Colonic mucosa (tissue), 4 donors: ENCODE results near the gene CCND1. TPM values are rescaled to one million over a fixed set of nuclear protein-coding genes. Genes with fewer than 3 reads are reported as not detected.

Experiments
- DNase-seq: peaks from one replicate; pipeline ENCODE4 v3.0.0-alpha.2; 2020
- H3K27ac ChIP-seq: fragments of 200-600 bp; one replicate; pipeline ENCODE4 v1.8.0; 2021
- H3K27me3 ChIP-seq: fragments of 200-600 bp; one replicate; pipeline ENCODE4 v1.8.0; 2021
- H3K36me3 ChIP-seq: fragments of 200-600 bp; one replicate; pipeline ENCODE4 v1.8.0; 2021
- H3K4me1 ChIP-seq: fragments of 200-600 bp; one replicate; pipeline ENCODE4 v1.8.0; 2021; ENCODE audit warnings: mild to moderate bottlenecking
- H3K4me3 ChIP-seq: fragments of 200-600 bp; one replicate; pipeline ENCODE4 v1.8.0; 2021
- H3K9ac ChIP-seq, 2 donors: one replicate each; pipeline ENCODE4 v1.7.0; 2013; ENCODE audit warnings: control low read depth in 2 of 2, low read depth in 2 of 2, low read length in 2 of 2
- H3K9me3 ChIP-seq: fragments of 200-600 bp; one replicate; pipeline ENCODE4 v1.8.0; 2021
- CTCF ChIP-seq: fragments of 200-600 bp; IDR thresholded peaks from one replicate; pipeline ENCODE4 v1.8.0; 2022; ENCODE audit warnings: antibody characterized with exemption, mild to moderate bottlenecking
- intact Hi-C: fragments of 100-400 bp; cut with DNase I; formaldehyde crosslinking; loops from one replicate; pipeline ENCODE4 v1.14.1; 2022
- total RNA-seq, 2 donors: library from RNA; stranded (reverse); fragmentation: NEBNext Ultra II Directional in 1 of 2; extraction: Animal tissue kit (Norgen Biotek cat#: 25700) in 1 of 2; gene quantifications; one replicate each; pipeline ENCODE4 v1.2.1, GENCODE V29; 2021
- donor health status: healthy.
- donor health status: DM: no; HTN: no; CAD: no.
- donor health status: DM: no; HTN: no; CAD: no.

Gene CCND1
- total RNA-seq, 2 donors from 2014 or later, result 59.7 to 94.6 TPM

GRCh38 chr11:69642549-69642912, 1.6 kb downstream of the CCND1 start:
- no peak for TF ChIP-seq CTCF
- H3K36me3 ChIP-seq, result no peaks in the 10 kb centered on the region
- H3K9me3 ChIP-seq, result no peaks in the 10 kb centered on the region
- H3K9ac ChIP-seq, result peak overlapping the region; percentile 63 to 73
- peaks cover 34% of the 10 kb centered on the region for H3K4me1 ChIP-seq
- peaks cover 21% of the 10 kb centered on the region for H3K27me3 ChIP-seq
- peak; percentile 67 for DNase-seq
- peak overlapping the region; percentile 73 for H3K27ac ChIP-seq
- H3K4me3 ChIP-seq, result peak overlapping the region; percentile 86
- intact Hi-C loops, result loop anchor here (2.0 to 5.0 kb wide), 3 partner anchors 200 to 542 kb away; partner anchors contain the start of gene MYEOV

- TF ChIP-seq CTCF, result peak; percentile 94
- Histone ChIP-seq H3K9ac (peak overlapping the region; percentile 62 to 63), H3K36me3 (no peaks in the 10 kb centered on the region), H3K4me1 (peaks cover 29% of the 10 kb centered on the region), H3K27me3 (peaks cover 17% of the 10 kb centered on the region), H3K4me3 (peak overlapping the region; percentile 86), H3K27ac (peak overlapping the region; percentile 73), H3K9me3 (no peaks in the 10 kb centered on the region)
- intact Hi-C loops, result loop anchor here (2.0 to 5.0 kb wide), 3 partner anchors 201 to 542 kb away; partner anchors contain the start of gene MYEOV
- peak; percentile 79 for DNase-seq
Observed at GRCh38 chr11:69642913-69643632, 2.1 kb downstream of the CCND1 start.

- peaks cover 11% of the 10 kb centered on the region for H3K27me3 ChIP-seq
- no peaks in the 10 kb centered on the region for H3K9me3 ChIP-seq
- H3K4me3 ChIP-seq, result peak overlapping the region; percentile 86
- peak overlapping the region in 1 of 2 donors; percentile 34 for H3K9ac ChIP-seq
- no peak overlapping the region for H3K27ac ChIP-seq
- DNase-seq, result no peak
- H3K4me1 ChIP-seq, result peaks cover 27% of the 10 kb centered on the region
- H3K36me3 ChIP-seq, result no peaks in the 10 kb centered on the region
- intact Hi-C loops, result loop anchor here (2.0 to 5.0 kb wide), 3 partner anchors 201 to 543 kb away; partner anchors contain the start of gene MYEOV
- TF ChIP-seq CTCF, result peak; percentile 16
Observed at GRCh38 chr11:69643646-69644045, 2.7 kb downstream of the CCND1 start.

- H3K9me3 ChIP-seq, result no peaks in the 10 kb centered on the region
- peak overlapping the region in 1 of 2 donors; percentile 4 for H3K9ac ChIP-seq
- H3K27ac ChIP-seq, result no peak overlapping the region
- H3K36me3 ChIP-seq, result no peaks in the 10 kb centered on the region
- peaks cover 27% of the 10 kb centered on the region for H3K4me1 ChIP-seq
- intact Hi-C loops, result loop anchor here (5.0 kb wide), 2 partner anchors 202 to 352 kb away; partner anchors contain the start of gene MYEOV
- no peak overlapping the region for H3K4me3 ChIP-seq
- H3K27me3 ChIP-seq, result peaks cover 11% of the 10 kb centered on the region
- DNase-seq, result peak; percentile 76
- no peak for TF ChIP-seq CTCF
Observed at GRCh38 chr11:69644071-69644961, 3.4 kb downstream of the CCND1 start.

GRCh38 chr11:69644962-69645675, 4.2 kb downstream of the CCND1 start:
- Histone ChIP-seq H3K4me3 (no peak overlapping the region), H3K36me3 (no peaks in the 10 kb centered on the region), H3K9ac (peak overlapping the region in 1 of 2 donors; percentile 4), H3K4me1 (peaks cover 19% of the 10 kb centered on the region), H3K27ac (no peak overlapping the region), H3K9me3 (no peaks in the 10 kb centered on the region), H3K27me3 (peaks cover 7% of the 10 kb centered on the region)
- no peak for DNase-seq
- intact Hi-C loops, result loop anchor here (5.0 kb wide), 2 partner anchors 203 to 353 kb away; partner anchors contain the start of gene MYEOV
- TF ChIP-seq CTCF, result no peak
